Measurements from ENCODE around the gene MAD2L2.

DNA sequence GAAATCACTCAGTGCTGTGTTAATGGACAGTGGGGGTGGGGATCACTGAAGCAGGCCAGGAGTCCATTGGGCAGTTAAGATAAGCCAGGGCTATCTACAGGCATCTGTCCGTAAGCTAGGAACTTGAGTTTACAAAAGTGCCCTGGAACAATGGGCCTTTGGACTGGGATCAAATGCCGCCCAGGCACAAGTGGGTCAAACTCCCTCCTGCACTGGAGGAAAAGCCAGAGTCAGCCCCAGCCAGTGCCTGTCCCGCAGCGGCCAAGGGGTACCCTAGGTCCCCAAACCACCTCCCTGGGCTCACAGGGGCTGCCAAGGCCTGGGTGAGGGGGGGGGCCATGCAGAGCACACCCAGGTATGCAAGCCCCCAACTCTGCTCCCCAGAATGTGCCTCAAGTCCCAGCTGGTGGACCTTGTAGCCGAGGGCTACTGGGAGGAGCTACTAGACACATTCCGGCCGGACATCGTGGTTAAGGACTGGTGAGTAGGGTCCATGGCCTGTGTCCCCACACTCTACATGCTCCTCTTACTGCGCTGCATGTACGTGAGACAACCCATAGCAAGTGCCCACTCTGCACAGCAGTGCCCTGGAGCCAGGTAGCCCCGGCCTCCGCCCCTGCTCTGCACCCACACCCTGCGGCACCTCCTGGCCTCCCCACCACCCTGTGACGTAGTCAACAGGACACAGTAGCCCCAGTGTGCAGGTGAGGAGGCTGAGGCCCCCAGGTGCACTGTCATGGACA, 9.2 kb downstream of the MAD2L2 start:
- TF ChIP-seq POLR2AphosphoS5 (IDR thresholded peaks at IDR 0.05; ENCODE audit: low read depth, low read length) (no peak), TAF1 (IDR thresholded peaks at IDR 0.05; ENCODE audit: borderline replicate concordance, insufficient read depth, low read length) (no peak)
- TF ChIP-seq, protein P1, sequence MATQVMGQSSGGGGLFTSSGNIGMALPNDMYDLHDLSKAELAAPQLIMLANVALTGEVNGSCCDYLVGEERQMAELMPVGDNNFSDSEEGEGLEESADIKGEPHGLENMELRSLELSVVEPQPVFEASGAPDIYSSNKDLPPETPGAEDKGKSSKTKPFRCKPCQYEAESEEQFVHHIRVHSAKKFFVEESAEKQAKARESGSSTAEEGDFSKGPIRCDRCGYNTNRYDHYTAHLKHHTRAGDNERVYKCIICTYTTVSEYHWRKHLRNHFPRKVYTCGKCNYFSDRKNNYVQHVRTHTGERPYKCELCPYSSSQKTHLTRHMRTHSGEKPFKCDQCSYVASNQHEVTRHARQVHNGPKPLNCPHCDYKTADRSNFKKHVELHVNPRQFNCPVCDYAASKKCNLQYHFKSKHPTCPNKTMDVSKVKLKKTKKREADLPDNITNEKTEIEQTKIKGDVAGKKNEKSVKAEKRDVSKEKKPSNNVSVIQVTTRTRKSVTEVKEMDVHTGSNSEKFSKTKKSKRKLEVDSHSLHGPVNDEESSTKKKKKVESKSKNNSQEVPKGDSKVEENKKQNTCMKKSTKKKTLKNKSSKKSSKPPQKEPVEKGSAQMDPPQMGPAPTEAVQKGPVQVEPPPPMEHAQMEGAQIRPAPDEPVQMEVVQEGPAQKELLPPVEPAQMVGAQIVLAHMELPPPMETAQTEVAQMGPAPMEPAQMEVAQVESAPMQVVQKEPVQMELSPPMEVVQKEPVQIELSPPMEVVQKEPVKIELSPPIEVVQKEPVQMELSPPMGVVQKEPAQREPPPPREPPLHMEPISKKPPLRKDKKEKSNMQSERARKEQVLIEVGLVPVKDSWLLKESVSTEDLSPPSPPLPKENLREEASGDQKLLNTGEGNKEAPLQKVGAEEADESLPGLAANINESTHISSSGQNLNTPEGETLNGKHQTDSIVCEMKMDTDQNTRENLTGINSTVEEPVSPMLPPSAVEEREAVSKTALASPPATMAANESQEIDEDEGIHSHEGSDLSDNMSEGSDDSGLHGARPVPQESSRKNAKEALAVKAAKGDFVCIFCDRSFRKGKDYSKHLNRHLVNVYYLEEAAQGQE (IDR thresholded peaks at IDR 0.05; ENCODE audit: insufficient read depth in 1 of 2, low read depth in 2 of 2, low read length in 2 of 2): no peak

Data from PFSK-1 (cell line).